ENCODE data around the gene TDRD9.

DNA sequence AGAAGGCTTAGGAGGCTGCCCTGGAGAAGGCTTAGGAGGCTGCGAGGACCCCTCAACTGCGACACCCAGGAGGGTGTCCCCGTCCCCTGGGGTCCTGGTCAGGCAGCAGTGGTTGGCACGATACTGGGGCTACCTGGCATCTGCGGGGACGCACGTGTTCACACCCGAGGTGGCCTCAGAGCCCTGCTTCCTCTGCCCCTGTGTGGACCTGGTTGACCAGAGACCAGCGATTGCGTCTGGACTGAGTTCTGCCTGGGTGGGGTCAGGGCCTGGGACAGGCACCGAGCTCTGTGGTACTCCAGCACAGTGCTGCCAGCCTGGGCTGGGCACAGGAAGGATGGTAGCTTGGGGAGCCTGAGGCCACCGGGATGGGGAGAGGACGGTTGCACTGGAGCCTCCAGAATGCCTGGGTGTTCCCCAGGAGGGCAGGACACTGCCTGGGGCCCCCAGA lies 158.0 kb downstream of the TDRD9 start:
- TF ChIP-seq ZBTB7A (IDR thresholded peaks at IDR 0.05; ENCODE audit: low read depth) = no peak
- no peak for TF ChIP-seq EP300 (IDR thresholded peaks at IDR 0.05; ENCODE audit: borderline replicate concordance)
- no peak for TF ChIP-seq NFIC (IDR thresholded peaks at IDR 0.05)
- no peak for TF ChIP-seq RAD21 (IDR thresholded peaks at IDR 0.05; ENCODE audit: low read depth)
- no peak for TF ChIP-seq CEBPB (IDR thresholded peaks at IDR 0.05)
